ENCODE measurements around the gene CPTP.
"Not testable (repeated sequence)": the region's sequence is repeated elsewhere in the genome, so short reads cannot be mapped to it uniquely, and the experiment has no call there.

The CPTP gene

DNA sequence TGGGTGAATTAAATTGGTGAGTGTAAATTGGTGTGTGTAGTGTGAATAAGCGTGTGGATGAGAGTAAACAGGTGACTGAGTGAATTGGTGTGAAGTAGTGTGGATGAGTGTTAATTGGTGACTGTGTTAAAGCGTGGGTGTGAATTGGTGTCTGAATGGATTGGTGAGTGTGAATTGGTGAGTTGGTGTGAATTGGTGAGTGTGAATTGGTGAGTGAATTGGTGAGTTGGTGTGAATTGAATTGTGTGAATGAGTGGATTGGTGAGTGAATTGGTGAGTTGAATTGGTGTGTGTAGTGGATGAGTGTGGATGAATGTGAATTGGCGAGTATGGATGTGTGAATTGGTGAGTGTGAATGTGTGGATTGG lies 42.1 kb downstream of the CPTP start:
- no peak for DNase-seq (ENCODE audit: low read depth)

DNA sequence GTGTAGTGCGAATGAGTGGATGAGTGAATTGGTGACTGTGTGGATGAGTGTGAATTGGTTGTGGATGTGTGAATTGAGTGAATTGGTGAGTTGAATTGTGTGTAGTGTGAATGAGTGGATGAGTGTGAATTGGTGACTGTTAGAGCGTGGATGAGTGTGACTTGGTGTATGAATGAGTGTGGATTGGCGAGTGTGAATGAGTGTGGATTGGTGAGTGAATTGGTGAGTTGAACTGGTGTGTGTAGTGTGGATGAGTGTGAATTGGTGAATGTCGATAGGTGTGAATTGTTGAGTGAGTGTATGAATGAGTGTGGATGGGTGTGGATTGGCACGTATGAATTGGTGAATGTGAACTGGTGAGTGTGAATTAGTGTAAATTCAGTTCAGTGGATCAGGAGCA lies 42.7 kb downstream of the CPTP start:
- no peak for DNase-seq (ENCODE audit: low read depth)

DNA sequence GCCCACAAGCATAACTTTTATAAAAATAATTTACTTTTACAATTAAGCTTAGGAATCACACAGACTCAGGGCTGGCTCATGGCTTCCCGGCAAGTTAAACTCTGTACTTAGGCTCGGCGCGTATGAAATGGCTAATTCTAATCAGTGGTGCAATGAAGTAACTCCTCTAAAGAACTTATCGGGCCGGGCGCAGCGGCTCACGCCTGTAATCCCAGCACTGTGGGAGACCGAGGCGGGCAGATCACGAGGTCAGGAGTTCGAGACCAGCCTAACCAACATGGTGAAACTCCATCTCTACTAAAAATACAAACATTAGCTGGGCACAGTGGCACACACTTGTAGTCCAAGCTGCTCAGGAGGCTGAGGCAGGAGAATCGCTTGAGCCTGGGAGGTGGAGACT lies 45.5 kb downstream of the CPTP start:
- DNase-seq (ENCODE audit: low read depth): not testable (repeated sequence)

DNA sequence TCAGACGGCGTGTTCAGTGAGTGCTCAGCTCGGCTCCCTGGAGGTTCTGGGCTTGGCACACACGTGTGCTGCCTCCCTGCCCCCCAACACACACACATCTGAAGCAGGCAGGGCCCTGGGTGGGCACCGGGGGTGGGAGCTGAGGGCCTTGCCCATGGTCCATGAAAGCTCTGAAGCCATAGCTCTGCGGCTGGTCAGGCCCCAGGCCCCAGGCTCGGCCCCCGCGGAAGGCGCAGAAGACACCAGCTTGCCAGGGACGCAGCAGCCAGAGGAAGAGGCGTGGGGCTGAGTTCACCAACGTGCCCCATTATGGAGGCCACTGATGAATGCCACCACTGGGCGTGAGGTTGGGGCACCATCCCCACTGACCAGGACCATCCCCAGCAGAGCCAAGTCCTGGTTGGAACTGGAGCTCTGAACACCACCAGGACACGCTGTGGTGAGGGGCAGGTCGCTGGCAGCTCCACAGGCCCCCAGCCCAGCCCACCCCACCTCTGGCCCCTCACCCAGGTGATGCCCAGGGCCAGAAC lies 46.2 kb downstream of the CPTP start:
- DNase-seq (ENCODE audit: low read depth): no peak

- no peak for DNase-seq (ENCODE audit: low read depth)
Measured at GRCh38 chr1:1371364-1371745, 46.8 kb downstream of the CPTP start.

DNA sequence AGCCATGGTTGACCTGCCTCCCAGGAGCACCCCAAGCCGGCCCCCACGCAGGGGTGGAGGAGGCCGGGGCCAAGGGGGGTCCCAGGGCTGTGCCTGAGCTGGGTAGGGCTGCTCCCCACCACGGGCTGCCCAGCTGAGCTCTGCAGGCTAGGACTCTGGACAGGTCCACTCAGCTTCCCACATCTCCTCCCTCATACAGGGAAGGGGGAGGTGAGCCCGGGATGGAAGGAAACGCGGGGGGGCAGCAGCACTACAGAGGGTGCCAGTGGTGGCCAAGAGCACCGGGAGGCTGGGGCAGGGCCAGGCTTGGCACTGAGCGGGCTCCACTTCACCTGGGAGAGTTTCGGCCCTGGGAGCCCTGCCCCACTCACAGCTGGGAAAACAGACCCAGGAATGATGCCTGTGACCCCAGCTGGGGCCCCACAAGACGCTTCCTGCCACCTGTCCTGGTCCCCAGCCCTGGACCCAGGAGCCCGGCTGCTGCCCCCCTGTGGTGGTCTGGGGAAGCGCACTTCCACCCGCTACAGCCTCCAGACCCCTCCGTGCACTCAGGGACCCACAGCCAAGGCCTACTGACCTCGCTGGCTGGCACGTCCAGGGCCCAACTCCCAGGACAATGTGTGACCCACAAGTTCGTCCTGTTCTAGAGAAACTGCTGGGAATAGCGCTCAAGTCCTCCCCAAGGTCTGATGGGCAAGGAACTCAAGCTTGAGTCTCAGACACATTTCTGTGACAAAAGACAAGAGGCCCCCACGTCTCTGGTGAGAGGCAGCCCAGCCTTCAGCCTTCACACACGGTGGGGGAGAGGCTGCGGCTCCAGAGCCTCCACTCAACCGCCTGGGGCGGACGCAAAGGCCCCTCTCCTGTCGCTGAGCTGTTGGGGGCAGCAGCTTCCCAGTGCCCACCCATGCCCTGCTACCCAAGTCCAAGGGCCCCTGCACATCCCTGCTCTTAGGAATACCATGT lies 47.4 kb downstream of the CPTP start:
- peak; percentile 59 for DNase-seq (ENCODE audit: low read depth)

GRCh38 chr1:1373051-1373814 lies 48.6 kb downstream of the CPTP start:
- DNase-seq (ENCODE audit: low read depth): no peak

DNA sequence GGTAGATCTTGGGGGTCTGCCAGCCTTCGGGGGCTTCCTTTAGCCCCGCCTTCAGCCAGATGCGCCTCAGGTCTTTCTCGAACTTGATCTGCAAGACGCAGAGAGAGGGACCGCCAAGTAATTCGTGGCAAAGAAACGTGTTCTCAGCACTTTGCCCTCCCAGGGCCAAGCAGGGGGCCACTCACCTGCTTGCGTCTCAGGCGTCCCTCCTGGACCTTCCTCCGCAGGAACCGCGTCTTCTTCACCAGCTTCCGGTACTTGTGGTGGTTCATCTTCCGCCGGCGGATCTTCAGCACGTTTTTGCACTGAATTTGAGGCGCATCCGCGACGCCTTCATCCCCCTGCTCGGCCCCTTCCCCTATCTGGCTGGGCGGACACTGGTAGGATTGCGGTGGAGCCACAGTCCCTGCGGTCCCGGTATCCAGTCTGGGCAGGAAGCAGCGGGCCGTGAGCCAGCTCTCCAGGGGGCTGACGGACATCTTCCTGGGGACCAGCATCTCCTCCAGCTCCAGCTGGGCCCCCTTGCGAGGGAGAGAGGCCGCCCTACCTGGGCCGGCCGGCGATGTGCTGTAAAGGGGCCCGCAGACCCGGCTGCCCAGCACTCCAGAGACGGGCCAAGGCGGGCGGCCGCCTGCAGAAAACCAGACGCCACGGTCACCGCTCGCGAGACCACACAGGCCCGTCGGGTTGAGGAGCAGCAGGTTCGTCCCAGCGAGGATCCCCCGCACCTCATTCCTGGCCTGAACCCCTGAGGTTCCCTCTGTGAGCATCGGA lies 49.4 kb downstream of the CPTP start:
- DNase-seq (ENCODE audit: low read depth): no peak

GRCh38 chr1:1374589-1374928 lies 50.0 kb downstream of the CPTP start:
- DNase-seq (ENCODE audit: low read depth): no peak

- DNase-seq (ENCODE audit: low read depth): peak; percentile 91
Measured at GRCh38 chr1:1374929-1375662, 50.5 kb downstream of the CPTP start, which contains the start of gene AURKAIP1. Gene AURKAIP1, minus strand, starts transcription at chr1:1375207. Its CDS starts 451 bp downstream, at chr1:1374756.

- no peak for DNase-seq (ENCODE audit: low read depth)
Measured at GRCh38 chr1:1376551-1377226, 52.1 kb downstream of the CPTP start.

GRCh38 chr1:1377540-1378205 lies 53.1 kb downstream of the CPTP start:
- no peak for DNase-seq (ENCODE audit: low read depth)
